Pancreas (tissue), 10 donors: ENCODE data around the gene FAIM2. TPM values are rescaled to one million over a fixed set of nuclear protein-coding genes. Genes with fewer than 3 reads are reported as not detected.

ENCODE experiments used
- ATAC-seq, 4 donors: fragments of 200-7000 bp; cut with Tn5 transposase; one replicate each; pipeline versions ENCODE4 v1.8.0 to v1.9.1; 2020; ENCODE audit warnings: mild to moderate bottlenecking in 4 of 4, moderate library complexity in 4 of 4
- DNase-seq, 6 donors: peaks; one replicate each; pipeline ENCODE4 v3.0.0-alpha.2; 2020
- FAIRE-seq: peaks from 2 replicates; lab custom pipeline; 2012; peaks lifted over from hg19 to GRCh38; lab: Jason Lieb, UNC
- H3K27ac ChIP-seq, 4 donors: fragments of 200-600 bp; sonication (generic); 1 replicate in 3 of 4; 2 replicates in 1 of 4; pipeline versions ENCODE4 v1.5.0 to v1.8.0; 2020
- H3K27me3 ChIP-seq, 4 donors: fragments of 200-600 bp; one replicate each; pipeline ENCODE4 v1.8.0; 2021
- H3K36me3 ChIP-seq, 3 donors: fragments of 200-600 bp; sonication (generic) in 1 of 3; one replicate each; pipeline versions ENCODE4 v1.5.0 to v1.8.0; 2020 to 2021
- H3K4me1 ChIP-seq, 3 donors: fragments of 200-600 bp; one replicate each; pipeline ENCODE4 v1.8.0; 2021
- H3K4me3 ChIP-seq, 4 donors: fragments of 200-600 bp; sonication (generic) in 2 of 4; one replicate each; pipeline versions ENCODE4 v1.5.0 to v1.8.0; 2020 to 2021
- H3K9me3 ChIP-seq, 4 donors: fragments of 200-600 bp; one replicate each; pipeline ENCODE4 v1.8.0; 2021
- CTCF ChIP-seq, 4 donors: fragments of 200-600 bp; sonication (generic) in 3 of 4; IDR thresholded peaks; one replicate each; pipeline versions ENCODE4 v1.5.0 to v1.8.0; 2021; ENCODE audit warnings: antibody characterized with exemption in 4 of 4
- WGBS, 2 donors: extraction: QIAGEN DNeasy Blood & Tissue Kit; methylation state at CpG; one replicate each; pipeline ENCODE4 v1.1.7; 2013; 5-methylcytosine and 5-hydroxymethylcytosine counted together
- intact Hi-C, 3 donors: fragments of 100-400 bp; cut with DNase I; formaldehyde crosslinking; loops; one replicate each; pipeline versions ENCODE4 v1.11.1 to v1.14.2; 2022
- polyA plus RNA-seq, 2 donors: library from polyadenylated mRNA; stranded (reverse); fragments of 200-250 nt; gene quantifications; one replicate each; pipeline ENCODE4 v1.2.3, GENCODE V29; 2013
- total RNA-seq, 6 donors: library from RNA; stranded (reverse); fragmentation: NEBNext Ultra II Directional in 4 of 6; extraction: Animal tissue kit (Norgen Biotek cat#: 25700) in 4 of 6; gene quantifications; one replicate each; pipeline versions ENCODE4 v1.2.1 to v1.2.4, GENCODE V29; 2021 to 2023
- donor health status: healthy with polysubstance abuse.
- donor health status: DM: no; HTN: no; CAD: no; lungs with moderate emphysema.
- donor health status: DM: no; HTN: no; CAD: no.
- donor health status: control.
- donor health status: control.
- donor health status: Bipolar disorder and iron deficiency.
- donor health status: DM: yes; HTN: yes; CAD: no.
- donor health status: DM: no; HTN: no; CAD: no.
- donor health status: DM: no; HTN: no; CAD: no.
- donor health status: DM: yes; HTN: yes; CAD: no.

Gene FAIM2
- total and polyA plus RNA-seq, 8 donors = 0.14 to 2.1 (median 0.56) TPM

- ATAC-seq = peak in 1 of 4 donors; percentile 9
- Histone ChIP-seq H3K4me3 (no peak overlapping the region), H3K4me1 (no peaks in the 10 kb centered on the region), H3K27ac (no peak overlapping the region), H3K9me3 (no peaks in the 10 kb centered on the region), H3K36me3 (no peaks in the 10 kb centered on the region), H3K27me3 (no peaks in the 10 kb centered on the region)
- intact Hi-C loops = no loop called here
- FAIRE-seq = no peak
- 70 to 77% methylated on average over 16 of the region's 16 CpGs for WGBS, 2 donors
- DNase-seq = no peak
- no peak for TF ChIP-seq CTCF (IDR thresholded peaks at IDR 0.05)
Measured at GRCh38 chr12:49912345-49913255, 8.9 kb upstream of the FAIM2 start.

- ATAC-seq (no peak), FAIRE-seq (no peak), DNase-seq (peak in 1 of 6 donors; percentile 6)
- Histone ChIP-seq H3K4me1 (no peaks in the 10 kb centered on the region), H3K27me3 (no peaks in the 10 kb centered on the region), H3K36me3 (no peaks in the 10 kb centered on the region), H3K9me3 (no peaks in the 10 kb centered on the region), H3K4me3 (no peak overlapping the region), H3K27ac (no peak overlapping the region)
- 74 to 79% methylated on average over 2 of the region's 2 CpGs for WGBS, 2 donors
- TF ChIP-seq CTCF (IDR thresholded peaks at IDR 0.05) = no peak
- intact Hi-C loops = no loop called here
Measured at GRCh38 chr12:49911213-49911605, 7.5 kb upstream of the FAIM2 start.

GRCh38 chr12:49910331-49911212 lies 6.9 kb upstream of the FAIM2 start:
- Histone ChIP-seq H3K27me3 (no peaks in the 10 kb centered on the region), H3K36me3 (no peaks in the 10 kb centered on the region), H3K9me3 (no peaks in the 10 kb centered on the region), H3K27ac (no peak overlapping the region), H3K4me3 (no peak overlapping the region), H3K4me1 (no peaks in the 10 kb centered on the region)
- TF ChIP-seq CTCF (IDR thresholded peaks at IDR 0.05) = no peak
- 81 to 89% methylated on average over 15 of the region's 15 CpGs for WGBS, 2 donors
- intact Hi-C loops = no loop called here
- DNase-seq (peak in 1 of 6 donors; percentile 34), ATAC-seq (no peak), FAIRE-seq (no peak)

GRCh38 chr12:49909826-49910225 lies 6.1 kb upstream of the FAIM2 start:
- Histone ChIP-seq H3K4me1 (no peaks in the 10 kb centered on the region), H3K27me3 (no peaks in the 10 kb centered on the region), H3K27ac (no peak overlapping the region), H3K9me3 (no peaks in the 10 kb centered on the region), H3K4me3 (no peak overlapping the region), H3K36me3 (no peaks in the 10 kb centered on the region)
- ATAC-seq (peak in 3 of 4 donors; percentile 35 to 63 (median 44)), FAIRE-seq (no peak), DNase-seq (peak in 2 of 6 donors; percentile 26 to 32)
- intact Hi-C loops = no loop called here
- no peak for TF ChIP-seq CTCF (IDR thresholded peaks at IDR 0.05)
- WGBS, 2 donors = 69 to 74% methylated on average over 16 of the region's 16 CpGs
